HG02571 (cell line): ENCODE data around the gene PIP5K1B.
"Not testable (repeated sequence)": the region's sequence is repeated elsewhere in the genome, so short reads cannot be mapped to it uniquely, and the experiment has no call there.

ENCODE experiments used
- ATAC-seq: cut with Tn5 transposase; IDR thresholded peaks from one replicate; pipeline ENCODE4 v1.9.1; 2021; ENCODE audit warnings: mild to moderate bottlenecking, moderate library complexity; ENCODE audit not compliant: unreplicated experiment

Gene PIP5K1B

DNA sequence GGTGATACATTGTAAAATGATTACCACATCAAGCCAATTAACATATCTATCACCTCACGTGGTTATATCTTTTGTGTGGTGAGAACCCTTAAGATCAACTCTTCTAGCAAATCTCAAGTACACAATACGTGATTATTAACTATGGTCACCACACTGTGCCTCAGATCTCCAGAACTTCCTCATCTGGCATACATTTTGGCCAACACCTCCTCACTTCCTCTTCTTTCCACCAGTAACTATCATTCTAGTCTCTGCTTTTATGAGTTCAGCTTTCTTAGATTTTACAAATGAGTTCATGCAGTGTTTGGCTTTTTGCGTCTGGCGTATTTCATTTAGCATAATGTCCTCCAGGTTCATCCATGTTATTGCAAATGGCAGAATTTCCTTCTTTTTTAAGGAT is 273.0 kb downstream of the PIP5K1B start:
- no peak for ATAC-seq

DNA sequence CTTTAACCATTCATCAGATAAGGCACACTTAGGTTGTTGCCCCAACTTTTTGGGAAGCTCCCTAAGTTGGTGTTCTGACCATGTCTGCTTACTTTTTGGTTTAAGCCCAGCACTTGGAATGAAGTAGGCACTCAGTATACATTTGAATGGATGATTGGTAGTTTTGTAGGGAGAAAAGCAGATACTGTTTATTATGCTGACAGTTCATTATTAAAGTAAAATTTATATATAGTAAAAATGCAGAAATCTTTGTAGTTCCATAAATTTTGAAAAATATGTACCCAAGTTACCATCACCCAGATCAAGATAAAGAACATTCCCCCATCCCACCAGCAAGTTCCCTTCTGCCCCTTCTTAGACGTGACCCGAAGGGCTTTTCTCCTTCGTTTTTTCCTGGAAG is 273.5 kb downstream of the PIP5K1B start:
- no peak for ATAC-seq

DNA sequence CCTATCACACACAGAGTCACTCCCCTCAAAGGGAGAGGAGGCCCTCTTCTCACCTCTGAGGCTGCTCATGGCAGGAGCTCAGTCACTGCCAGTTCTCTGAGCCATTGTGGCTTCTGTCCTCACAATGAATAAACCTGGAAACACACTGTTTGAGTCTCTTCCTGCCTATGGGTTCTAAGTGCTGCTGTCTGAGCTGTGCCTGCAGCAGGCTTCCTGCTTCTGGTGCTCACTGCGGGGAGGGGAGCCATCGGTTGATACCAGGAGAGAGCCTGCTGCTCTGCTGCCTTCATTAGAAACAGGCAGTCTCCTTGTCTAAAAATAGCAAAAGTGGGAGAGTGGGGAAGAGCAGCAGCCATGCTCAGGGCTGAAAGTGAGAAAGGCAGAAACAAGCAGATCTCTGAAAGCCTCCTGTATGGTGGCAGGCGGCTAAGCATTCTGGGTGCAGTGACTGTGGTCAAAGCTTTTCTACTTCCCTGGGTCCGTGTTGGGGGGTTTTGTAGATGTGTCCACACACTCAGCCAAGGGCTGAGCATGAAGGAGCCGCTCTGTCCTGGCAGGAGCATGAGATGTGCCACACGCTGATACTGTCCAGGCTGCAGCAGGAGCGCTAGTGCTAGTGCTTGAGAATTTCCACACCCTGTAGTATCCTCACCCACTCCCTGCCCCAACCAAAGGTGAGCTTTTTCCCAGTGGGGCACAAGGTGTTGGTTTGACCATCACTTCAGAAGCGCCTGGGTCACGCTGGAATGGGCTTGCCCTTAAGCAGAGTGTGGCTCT is 274.7 kb downstream of the PIP5K1B start:
- ATAC-seq = no peak

DNA sequence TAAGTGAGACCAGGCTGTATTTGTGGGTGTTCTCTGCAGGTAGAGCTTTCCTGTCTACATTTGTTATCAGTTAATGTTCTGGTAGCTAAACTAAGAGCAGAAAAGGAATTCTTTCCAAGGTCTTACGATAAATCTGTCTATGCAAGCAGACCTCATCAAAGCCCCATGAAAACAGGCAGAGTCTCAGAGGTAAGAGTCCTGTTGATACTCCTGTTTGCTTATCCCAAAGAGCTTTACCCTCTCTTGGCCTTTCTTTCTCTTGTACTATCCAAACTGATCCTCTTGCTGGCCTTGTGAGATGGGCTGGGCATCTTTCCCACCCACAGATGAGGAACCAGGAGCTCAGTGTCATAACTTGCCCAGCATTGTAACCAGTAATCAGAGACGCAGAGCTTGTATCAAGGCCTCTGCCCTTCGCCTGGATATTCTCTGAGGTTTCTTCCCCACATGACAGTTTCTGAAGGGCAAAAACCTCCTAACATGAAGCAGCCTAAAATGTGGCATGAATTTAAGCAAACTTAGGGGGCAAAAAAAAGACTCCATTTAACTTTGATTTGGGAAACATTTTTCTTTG is 275.4 kb downstream of the PIP5K1B start:
- no peak for ATAC-seq

DNA sequence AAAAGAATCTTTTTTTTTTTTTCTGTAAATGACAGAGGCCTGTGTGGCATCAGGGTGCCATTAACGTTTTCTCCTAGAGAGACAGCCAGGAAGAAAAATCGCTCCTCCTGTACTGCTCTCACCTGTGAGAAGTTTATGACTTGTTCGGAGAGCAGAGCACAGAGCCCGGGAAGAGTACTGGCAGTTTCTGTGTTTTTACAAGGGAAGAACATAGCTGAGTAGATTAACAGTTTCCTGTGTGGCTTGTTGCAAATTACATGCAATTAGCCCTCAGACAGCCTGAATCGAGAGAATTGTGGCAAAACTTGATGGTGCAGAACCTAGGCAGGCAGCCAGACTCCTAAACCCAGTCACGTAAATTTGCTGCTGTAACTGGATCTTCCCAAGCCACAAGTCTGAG is 276.7 kb downstream of the PIP5K1B start:
- peak; percentile 36 for ATAC-seq

DNA sequence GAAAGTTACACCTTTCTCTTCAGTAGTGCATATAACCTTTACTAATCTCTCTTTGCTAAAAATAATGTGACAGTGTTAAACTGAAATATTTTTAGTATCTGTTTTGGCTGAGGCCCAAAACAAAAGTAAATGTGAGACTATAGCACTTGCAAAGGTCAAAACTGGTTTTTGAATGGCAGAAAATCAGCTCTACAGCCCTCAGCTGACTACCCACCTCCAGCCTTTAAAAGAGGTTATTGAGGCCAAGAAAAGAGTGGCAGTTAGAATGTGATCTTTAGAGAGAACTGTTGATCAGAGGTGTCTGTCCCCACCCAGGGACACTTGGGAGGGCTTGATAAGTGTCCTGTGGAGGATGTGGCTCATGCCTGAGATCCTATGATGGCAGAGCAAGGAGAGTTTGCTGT is 278.0 kb downstream of the PIP5K1B start:
- peak; percentile 34 for ATAC-seq

DNA sequence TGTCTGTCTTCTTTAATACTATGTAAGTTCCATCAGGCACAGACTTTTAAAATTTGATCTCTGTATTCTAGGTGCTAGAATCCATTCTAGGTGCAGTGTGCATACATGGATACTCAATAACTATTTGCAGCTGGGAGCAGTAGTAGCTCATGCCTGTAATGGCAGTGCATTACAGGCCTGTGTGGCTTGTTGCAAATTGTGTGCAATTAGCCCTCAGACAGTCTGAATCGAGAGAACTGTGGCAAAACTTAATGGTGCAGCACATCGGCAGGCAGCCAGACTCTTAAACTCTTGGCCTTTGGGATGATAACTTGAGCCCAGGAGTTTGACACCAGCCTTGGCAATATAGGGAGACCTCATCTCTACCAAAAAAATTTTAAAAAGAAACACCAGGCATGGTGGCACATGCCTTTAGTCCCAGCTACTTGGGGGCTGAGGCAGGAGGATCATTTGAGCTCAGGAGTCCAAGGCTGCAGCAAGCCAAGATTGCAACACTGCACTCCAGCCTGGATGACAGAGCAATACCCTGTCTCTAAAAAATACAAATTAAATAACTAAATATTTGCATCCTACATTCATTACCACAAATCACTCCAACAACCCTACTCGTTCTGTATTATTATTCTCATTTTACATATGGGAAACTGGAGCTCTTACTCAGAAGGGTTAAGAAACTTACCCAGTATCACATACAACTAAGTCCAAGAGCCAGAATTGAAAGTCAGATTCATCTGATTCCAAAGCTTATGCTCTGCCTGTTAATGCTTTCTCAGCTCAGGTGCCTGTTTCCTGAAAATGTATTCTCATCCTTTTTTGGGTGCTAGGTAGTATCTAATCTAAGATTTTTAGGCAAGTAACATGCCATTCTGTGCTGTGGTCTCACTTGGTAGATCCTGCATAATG is 278.7 kb downstream of the PIP5K1B start:
- no peak for ATAC-seq

DNA sequence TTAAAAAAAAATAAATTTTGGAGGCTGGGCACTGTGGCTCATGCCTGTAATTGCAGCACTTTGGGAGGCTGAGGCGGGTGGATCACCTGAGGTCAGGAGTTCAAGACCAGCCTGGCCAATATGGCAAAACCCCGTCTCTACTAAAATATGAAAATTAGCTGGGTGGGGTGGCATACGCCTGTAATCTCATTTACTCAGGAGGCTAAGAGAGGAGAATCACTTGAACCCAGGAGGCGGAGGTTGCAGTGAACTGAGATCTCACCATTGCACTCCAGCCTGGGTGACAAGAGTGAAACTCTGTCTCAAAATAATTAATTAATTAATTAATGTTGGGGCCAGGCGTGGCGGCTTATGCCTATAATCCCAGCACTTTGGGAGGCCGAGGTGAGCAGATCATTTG is 281.9 kb downstream of the PIP5K1B start:
- not testable (repeated sequence) for ATAC-seq

DNA sequence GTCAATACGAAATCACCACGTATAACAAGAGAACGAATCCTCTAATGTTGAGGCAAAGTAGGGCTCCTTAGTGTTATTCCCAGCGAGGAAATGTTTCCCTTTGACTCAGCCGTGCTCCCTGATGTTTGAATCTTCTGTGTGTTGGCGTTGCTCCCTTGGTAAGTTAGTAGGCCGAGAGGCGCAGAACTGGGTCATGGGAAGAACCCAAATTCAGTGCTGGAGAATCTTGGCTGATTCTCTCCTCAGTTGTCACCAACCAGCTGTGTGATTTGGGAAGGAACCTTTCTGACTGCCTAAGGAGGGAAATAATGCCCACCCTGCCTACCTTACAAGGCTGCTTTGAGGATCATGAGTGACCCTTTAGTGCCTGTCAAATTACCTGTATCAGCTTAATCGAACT is 286.4 kb downstream of the PIP5K1B start:
- no peak for ATAC-seq

DNA sequence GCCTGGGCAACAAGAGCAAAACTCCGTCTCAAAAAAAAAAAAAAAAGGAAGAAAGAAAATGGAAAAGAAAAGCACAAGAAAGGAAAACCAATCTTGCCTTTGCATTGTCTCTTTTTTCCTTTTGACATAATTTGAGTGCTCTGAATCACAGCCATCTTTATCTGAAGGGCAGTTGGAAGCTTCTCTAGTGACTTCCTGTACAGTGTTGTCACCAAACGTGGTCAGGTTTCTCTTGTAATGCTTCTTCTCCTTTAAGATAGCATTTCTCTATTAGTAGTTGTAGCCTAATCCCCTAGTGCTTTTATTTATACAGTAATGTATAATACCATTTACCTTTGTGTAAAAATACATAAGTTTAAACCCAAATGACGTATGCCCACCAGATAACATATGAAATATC is 290.7 kb downstream of the PIP5K1B start:
- ATAC-seq = no peak

DNA sequence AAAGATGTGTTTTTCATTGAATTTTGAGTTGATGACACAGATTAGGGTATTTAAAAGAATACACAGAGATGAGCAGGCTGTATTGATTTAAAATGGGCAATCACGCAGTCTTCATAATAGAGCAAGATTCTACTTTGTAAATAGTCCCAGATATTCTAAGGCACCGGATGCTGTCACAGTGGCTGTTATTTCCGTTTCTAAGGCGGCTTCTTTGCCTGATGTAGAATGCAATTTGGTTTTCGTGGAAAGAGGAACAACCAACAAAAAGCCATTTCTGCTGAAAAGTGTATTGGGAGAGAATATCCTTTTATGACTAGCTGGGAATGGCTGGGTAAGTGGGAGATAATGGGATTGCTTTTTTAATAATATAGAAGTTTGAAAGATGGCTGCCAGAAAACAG is 291.4 kb downstream of the PIP5K1B start:
- no peak for ATAC-seq

DNA sequence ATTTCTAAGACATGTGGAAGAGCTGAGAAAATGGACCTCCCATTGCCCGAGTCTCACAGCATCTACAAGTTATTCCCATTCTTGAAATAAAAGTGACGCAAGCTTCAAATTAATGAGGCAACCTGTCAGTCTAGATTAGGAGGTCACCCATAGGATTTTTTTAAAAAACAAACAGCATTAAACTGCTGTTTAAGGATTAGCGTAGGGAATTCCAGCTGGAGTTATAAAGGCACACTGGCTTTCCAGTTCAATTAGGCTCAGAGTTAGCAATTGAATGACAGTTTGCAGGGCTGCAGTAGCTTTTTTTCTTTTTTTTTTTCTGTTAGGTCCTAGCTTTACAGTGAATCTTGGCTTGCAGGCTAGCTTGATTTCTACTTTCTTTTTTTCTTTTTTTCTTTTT is 292.6 kb downstream of the PIP5K1B start:
- ATAC-seq = no peak

DNA sequence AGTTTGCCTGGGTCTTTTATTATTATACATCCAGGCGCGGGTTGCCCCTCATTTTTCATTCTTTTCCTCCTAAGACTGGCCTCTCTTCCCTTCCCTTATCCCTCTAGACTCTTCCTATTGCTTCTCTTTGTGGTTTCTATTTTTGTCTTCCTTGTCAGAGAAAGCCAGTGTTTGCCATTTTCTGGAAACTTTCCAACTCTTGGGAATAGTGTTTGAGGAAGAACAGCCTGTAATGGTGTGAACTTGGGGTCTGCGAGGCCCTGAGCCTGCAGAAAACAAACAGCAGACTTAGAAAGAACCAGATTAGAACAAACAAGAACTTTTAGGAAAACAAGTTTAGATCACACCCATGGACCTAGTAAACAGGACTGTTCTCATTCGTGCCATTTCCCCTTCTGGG is 293.3 kb downstream of the PIP5K1B start:
- no peak for ATAC-seq

DNA sequence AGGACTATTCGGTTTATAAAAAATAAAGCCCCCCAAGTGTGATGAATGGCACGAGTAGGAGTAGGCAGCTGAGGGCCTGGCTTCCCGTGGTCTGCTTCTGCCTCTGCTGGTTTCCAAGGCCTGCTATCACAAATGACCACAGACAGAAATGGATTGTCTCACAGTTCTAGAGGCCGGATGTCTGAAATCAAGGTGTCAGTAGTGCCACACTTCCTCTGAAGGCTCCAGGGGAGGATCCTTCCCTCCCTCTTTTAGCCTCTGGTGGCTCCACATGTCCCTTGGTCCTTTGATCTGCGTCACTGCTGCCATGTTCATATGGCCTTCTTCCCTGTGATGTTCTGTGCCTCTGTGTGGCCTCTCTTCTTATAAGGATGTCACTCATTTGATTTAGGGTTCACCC is 293.8 kb downstream of the PIP5K1B start:
- no peak for ATAC-seq

DNA sequence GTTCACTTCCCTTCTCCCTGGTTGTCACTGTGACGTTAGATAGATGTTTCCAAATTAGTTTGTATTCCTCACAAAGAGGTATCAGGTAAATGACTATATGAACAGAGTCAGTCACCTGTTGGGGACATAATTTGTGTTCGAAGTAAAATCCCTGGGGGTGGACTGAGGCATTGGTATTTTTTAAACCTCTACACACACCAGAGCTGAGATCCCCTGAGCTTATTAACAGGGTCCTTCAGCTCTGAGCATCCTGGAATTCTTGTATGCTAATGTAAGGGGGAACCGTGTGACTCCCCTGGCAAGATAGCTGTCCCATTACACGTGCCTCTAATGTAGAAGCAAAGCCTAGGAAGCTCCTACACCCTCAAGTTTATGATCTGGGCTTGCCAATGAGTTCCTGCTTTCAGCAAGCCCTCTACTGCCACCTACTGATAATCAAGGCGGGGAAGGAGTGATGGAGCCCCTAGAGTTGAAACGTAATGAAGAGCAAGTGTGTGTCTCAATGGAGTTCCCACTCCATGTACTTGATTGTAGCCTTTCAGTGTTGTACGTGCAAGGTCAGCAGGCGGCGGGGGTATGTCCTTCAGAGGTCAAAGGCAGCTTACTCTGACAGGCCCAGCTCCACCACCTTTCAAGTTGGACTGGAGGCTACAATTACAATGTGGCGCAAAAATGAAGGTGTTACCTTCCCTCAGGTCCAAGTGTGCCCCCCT is 294.5 kb downstream of the PIP5K1B start:
- ATAC-seq = peak; percentile 85

DNA sequence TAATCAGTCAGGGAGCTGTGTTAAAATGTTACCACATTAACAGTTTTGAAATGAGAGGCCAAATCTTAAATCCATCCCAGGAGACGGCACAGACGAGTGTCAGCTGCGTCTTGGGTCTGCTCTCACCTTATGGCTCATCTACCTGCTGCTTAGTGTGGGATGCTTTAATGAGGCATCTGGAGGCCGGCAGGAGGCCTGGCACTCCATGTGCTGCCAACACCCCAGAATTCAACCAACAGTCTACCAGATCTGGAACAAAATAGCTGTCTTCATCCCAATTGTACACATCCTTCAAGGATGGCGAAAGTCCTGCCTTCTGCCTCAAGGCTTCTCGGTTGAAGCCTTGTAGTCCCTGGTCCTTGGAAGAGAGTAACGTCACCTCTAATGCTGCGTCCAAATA is 296.9 kb downstream of the PIP5K1B start:
- ATAC-seq = no peak

DNA sequence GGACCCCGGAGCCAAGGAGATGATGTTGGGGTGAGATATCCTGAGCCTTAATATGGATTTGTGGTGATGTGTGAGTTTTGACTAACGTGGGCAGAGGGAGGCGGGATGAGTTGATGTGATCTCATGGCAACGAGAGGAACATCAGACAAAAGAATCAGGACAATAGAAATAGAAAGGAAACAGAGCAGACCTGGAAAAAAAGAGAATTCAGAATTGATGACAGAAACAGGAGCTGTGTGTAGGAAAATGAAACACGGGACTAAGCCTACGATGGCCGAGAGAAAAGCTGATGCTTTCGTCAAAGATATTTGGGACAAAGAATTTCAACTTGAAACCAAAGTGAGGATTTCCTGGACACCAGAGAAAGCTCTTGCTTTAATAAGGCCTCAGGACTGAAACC is 298.0 kb downstream of the PIP5K1B start:
- ATAC-seq = no peak

DNA sequence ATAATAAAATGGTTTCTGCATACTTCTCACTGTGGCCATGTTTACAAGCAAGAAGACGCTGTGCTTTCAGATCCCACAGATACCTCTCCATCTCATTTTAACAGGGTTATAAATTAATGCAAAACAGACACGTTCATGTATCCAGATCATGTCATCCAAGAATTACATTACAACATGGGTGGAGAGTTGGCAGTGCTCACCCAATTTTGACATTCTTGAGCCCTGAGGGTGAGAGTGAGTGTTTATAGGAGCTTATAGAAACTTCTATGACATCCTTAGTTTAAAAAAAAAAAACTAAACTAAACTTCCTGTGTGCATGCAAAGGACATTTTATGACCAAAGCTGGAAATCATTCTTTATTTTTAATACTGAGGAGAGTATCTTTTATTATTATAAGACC is 299.8 kb downstream of the PIP5K1B start:
- ATAC-seq = no peak

DNA sequence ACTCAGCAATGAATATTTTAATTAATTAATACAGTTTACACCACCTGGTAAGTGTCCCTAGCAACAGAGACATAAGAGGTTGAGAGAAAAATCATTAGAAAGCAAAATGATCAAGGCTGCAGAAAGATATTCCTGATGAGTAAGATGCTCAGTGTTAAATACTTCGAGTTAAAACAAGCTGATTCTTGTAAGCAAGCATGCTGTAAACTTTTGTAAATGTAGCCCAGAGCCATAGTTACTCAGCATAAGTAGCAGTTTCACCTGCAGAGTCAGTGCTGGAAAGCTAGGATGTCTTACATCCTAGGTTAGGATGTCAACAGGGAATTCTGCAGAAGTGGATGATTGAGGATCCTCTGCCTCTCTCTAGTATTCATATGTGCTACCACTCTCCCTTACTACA is 304.7 kb downstream of the PIP5K1B start:
- no peak for ATAC-seq

DNA sequence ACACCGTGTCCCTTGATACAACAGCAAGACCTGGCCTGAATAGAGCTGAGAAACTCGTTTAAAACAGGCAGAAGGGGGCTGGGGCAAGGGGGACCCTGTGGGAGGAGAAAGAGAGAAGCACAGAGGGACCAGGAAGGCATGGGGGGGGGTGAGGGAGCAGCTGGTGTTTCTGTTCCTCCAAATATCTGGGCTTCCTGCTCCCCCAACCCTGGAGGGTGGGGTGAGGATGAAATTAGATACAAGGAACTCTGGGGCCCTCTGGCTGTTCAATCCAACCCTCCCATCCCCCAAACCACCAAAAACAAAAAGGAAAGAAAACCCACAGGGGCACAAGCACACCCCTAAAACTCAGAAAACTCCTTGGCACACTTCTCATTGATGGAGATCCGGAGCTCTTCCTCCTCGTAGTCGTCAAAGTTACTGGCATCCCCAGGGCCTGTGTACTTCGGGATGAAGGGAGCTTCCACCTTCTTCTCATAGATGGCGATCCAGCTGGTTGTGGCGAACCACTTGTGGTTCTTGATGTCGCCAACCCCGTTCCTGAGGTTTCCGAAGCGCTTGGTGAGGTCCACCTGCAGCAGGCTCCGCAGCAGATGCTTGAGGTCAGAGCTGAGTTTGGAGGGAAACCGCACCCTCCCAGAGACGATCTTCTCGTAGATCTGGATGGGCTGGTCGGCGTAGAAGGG is 307.8 kb downstream of the PIP5K1B start:
- ATAC-seq = no peak

DNA sequence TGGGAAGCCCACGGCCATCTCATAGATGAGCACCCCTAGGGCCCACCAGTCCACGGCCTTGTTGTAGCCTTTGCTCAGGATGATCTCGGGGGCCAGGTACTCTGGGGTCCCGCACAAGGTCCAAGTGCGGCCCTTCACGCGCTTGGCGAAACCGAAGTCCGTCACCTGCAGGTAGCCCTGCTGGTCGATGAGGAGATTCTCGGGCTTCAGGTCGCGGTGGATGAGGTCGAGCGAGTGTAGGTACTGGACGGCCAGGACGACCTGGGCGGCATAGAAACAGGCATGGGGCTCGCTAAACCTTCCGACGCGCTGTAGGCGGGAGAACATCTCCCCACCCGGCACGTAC is 308.3 kb downstream of the PIP5K1B start:
- no peak for ATAC-seq
